GM18870 (cell line): Measurements from ENCODE around the gene MAD1L1.
"Not testable (repeated sequence)": the region's sequence is repeated elsewhere in the genome, so short reads cannot be mapped to it uniquely, and the experiment has no call there.

Source experiments
- ATAC-seq: cut with Tn5 transposase; IDR thresholded peaks from one replicate; pipeline ENCODE4 v1.9.1; 2021; ENCODE audit warnings: moderate library complexity; ENCODE audit not compliant: unreplicated experiment

Gene MAD1L1

DNA sequence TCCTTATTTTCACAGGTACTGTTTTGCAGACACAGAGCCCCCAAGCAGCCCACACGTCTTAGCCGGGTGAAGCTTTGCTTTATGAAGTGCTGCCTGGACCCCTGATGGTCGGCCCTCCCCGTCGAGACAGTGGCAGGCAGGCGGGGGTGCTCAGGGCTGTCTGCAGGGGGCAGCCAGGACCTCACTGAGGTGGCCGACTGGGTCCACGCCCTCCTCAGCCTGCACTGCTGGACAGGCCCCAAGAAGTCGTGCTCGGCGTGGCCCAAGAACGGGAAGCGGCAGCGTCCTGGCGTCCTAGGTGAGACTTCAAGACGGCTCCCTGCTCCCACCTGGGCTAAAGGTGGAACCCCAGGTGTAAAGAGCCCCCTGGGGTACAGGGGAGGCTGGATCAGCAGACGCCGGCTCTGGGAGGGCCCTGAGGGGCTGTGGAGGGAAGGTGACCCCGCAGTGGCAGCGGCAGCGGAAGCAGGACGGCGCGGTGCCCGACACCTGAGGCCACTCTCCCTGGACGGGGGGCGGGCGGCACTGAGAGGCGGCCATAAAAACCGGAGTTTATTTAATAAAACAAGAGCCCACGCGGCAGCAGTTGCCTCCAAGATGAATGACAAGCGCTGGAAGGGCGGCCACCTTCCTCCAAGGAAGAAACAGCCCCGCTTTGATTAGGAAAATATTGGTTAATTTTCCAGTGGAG lies 383.2 kb downstream of the MAD1L1 start:
- no peak for ATAC-seq

DNA sequence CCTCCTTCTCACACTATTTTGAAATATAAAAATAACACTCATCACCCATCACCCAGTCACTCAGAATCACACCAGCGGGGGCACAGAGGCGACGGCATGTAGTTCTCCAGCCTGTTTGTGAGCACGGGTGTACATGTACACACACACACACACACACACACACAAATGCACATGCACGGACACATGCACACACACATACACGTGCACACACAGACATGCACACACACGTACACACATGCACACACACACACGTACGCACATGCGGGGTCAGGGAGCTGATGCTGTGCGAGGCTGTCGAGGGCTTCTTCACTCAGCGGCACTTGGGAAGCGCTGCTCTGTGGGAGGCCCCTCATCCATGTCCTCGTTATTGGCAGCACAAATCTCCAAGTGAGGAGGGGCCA lies 383.8 kb downstream of the MAD1L1 start:
- no peak for ATAC-seq

DNA sequence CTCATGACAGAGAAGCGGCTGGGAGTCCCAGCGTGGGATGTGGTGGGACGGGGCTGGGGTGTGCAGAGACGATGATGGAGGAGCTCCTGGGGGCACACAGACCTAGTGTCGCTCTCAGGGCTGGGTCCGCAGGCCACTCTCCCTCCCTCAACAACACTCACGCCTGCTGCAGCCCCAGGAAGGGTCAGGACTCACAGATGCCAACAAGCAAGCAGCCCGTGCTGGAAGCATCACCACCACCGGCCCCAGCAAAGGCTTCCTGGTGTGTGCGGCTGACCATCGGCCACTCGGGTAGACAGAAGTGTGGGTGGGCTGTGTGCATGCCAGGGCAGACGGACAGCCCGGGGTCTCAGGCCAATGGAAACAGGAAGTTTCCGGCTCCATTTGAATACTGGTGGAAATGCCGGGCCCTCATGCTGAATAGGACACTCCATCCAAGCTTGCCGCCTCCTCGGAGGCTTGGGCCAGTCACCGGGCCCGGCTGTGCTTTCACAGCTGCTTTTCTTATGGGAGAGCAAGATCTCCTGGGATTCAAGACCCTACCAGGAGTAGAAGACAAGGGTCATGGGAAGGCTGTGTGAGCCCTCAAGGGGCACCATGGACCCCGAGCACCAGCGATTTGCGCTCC lies 384.6 kb downstream of the MAD1L1 start:
- no peak for ATAC-seq

DNA sequence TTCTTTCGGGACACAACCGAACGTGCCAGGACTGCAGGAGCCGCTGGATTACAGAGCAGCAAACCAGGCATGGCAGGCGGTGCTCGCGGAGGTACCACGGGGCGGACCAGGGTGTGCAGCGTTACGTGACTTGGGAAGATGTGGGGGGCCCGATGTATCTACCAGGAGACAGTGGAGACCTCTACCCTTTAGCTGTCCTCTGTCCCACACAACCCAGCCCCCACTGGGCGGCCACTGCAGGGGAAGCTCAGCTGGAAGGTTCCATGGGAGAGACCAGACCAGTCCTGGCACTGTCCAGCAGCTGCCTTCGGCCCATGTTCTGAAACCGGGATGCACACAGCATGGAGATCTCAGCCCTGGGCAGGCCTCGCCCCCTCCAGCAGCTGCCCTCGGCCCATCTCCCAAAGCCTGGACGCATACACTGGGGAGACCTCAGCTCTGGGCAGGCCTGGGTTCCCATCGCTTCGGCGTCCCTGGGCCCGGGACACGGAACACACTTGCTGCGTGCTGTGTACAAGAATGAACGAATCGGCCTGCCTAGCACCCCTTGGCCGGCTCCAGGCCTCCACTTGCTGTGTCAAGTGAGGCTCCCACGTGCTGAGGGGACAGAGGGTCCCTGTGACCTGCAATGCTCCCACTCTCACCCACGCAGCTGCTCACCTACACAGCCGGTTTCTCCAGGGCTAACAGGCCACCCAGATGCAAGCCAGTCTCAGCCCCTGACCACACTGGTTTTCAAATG lies 385.3 kb downstream of the MAD1L1 start:
- no peak for ATAC-seq

DNA sequence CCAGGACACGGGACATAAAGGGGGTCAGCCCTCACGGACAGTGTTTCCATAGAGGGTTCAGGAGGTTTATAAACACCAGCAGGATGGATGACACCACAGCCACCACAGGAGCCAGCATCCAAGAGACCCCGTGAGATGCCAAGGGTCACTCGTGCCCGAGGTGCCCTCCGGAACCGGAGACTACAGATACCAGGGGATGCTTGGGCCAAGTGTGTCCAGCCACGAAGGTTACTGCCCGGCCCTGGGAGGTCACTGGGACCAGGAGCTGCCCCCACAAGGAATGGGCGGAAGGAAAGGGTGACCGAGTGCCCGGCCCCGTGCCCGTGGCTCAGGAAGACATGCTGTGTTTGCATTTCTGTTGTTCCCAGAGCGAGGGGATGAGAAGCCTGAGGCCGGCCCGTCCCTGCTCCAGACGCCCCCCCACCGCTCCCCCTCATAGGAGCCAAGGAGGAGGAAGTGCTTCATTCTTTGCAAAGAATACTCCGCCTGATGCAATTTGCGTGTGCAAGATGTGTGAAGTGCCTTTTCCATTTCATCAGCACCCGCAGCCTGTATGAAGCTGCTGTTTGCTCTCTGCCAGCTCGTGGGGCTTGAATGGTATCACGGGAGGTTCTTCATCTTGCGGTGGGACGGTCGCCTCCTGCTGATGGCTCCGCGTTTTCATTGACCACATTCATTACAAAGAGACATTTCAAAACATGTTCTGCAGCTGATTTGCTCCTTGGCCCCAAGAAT lies 386.2 kb downstream of the MAD1L1 start:
- no peak for ATAC-seq

DNA sequence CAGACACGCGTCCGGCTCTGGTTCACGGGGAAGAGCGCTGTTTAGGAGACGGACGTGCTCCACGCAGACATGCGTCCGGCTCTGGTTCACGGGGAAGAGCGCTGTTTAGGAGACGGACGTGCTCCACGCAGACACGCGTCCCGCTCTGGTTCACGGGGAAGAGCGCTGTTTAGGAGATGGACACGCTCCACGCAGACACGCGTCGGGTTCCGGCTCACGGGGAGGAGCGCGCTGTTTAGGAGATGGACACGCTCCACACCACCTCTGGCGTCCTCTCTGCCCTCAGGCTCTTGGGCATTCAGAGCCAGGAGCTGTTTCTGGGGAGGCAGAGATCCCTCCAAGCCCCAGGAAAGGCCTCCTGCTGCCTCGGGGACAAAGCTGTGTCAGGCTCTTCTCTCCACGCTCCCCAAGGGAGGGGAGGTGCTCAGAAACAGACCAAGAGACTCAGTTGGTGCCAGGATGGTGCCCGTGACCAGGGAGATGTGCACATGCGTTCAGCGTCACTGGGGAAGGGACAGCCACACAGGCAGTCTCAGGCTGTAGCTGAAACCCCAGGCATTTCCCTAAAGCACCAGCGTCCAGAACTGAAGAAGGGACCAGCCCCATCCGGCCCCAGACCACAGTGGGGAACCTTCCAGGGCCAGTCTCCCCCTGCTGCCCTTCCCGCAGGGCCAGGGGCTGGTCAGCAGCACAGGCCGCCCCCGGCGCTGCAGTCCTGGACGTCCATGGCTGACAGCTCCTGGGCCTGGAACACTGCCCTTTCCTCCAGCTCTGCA lies 387.0 kb downstream of the MAD1L1 start:
- no peak for ATAC-seq

DNA sequence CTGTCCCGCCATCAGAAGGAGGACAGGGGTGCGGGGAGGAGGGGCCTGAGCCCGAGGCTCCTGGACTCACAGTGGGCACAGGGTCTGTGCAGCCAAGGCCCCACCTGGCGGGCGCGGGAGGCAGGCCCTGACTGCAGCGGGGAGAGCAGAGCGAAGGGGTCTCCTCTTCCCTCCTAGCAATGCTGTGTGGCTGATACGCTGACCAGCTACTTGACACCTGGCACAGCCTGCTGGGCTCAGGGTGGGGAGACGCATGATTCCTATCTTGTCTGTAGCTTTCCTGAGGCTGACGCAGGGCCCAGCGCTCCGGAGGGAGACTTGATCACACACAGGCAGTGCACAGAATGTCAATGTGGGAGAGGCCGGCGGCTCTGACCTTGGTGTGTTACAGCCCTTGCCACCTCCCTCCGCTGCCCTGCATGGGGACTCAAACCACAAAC lies 387.8 kb downstream of the MAD1L1 start:
- no peak for ATAC-seq

DNA sequence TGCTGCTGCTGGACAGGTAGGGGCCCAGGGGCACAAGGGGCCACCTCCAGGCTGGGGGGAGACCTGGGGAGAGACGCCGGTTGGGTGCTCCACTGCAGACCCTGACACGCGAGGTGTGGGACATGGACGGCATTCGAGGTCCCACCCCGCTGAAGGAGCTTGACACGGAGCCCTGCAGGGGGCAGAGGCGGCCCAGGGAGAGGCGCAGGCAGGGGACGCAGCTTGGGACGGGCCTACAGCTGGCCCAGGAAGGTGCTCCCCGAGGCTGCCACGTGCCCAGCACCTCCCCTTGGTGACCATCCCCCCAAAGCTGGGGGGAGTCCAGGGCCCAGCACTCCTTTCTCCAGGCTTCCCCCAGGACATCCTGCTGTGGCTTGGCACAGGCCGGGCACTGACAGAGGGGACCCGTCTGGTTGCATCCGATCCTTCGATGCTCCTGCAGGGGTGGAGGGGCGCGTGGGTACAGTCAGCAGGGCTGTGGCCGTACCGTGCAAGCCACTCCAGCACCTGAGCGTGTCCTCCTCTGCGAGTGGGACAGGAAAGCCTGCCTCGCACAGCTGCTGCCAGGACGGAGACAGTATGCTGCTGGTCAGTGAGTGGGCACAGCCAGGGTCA lies 388.3 kb downstream of the MAD1L1 start:
- no peak for ATAC-seq

DNA sequence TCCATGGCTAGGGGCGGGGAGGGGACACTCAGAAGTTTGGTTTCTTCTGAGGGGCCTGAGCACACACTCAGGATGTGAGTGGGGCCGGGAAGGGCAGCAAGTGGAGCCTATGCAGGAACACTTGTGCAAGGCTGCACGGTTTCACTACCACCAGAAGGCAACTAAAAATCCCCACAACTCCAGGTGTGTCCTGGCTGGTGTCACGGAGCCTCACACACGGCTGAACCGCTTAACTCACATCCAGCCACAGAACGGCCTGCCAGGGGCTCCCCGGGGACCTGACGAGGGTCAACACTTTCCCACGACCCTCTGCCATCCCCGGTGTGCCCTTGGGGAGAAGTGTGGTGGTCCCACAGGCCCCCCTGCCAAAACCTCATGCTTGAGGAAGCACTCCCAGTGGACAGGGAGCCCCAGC lies 388.8 kb downstream of the MAD1L1 start:
- ATAC-seq: no peak

DNA sequence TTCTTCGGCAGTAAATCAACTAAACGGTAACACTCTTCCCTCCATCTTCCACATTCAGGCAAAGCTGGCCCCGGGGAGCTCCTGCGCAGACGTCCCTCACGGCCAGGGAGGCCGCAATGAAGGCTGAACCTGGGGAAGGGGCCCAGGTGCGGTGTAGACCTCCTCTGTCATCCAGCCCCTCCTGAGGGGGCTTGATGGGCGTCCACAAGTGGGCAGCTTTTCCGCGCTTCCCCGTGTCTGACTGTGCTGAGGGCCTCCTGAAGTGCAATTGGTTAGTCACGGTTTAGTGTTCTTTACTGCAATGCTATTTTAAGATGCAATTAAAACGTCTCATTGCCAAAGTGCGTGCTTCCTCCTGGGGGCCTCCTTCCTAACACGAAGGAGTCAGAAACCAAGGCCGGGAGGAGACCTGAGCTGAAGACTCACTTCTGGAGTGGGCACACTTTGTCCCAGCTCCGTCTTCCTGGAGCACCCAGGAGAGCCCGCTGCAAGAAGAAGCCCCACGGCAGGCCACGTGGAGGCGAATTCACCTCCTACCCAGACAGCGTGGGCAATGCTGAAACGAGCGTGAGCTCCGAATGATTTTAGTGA lies 389.4 kb downstream of the MAD1L1 start:
- no peak for ATAC-seq

DNA sequence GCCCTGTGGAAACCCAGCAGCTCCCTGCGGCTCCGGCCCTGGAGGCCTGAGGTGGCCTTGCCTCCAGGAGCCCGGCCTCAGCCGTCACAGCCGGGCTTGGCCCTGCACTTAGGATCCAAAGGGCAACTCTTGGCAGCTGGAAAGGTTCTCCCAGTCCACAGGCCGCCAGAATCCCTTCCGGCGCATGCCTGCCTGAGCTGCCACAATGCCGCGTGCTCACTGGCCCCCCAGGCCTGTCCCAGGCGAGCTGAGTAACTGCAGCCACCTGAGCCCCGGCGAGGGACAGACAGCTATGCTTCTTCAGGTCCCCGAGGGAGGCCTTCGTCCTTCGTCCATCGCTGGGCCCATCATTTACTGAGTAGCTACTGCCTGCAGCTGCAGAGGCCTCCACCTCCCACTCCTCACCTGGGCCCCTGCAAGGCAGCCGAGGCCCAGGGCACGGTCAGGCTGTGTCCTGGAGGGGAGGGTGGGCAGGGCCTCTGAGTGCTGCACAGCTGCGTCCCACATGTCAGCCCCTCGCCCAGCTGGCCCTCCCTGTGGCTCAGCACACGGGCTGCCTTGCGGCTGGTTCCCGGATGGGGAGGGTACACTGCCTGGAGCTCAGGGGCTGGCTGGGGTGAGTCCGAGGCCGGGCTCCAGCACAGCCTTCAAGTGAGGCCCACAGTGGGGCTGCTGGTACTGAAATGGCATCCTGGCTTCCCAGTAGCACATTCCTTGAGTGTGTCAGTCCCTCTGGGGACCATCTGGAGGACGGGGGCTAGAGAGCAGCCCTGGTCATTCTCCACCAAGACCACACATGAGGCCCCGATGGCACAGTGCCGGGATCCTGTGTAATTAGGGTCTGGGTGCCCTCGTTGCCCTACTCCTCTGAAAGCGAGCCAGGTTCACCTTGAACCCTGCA lies 390.2 kb downstream of the MAD1L1 start:
- ATAC-seq: no peak

DNA sequence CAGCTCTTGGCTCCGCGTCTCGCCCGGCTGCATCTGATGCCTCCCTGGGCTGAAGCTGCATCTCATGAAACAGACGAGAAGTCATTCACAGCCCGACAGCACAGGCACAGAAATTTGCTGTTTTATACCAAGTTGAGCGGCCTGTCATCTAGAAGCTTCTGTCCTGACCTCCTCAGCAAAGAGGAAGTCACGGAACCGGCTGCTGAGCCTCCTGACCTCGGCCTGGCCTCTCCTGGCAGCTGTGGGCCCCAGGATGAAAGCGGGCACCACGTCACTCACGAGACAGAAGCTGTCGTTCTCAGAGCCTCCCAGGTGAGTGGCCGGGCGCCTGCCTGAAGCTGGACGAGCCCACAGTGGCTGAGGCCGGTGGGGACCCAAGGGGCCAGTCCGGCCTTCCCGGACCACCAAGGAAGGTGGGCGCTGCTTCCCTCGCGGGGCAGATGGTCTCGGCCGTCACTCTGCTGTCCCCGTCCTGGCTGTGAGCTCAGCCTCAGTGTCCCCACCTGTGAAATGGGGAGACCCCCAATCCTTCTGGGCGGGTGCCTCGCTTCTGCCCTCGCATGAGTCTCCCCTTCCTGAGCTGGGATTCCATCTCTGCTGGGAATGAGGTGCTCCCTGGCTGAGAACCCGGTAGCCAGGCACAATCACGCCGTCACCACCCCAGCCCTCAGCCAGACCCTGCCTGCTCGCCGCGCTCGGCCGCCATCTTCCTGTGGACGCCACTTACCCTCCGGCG lies 391.3 kb downstream of the MAD1L1 start:
- not testable (repeated sequence) for ATAC-seq

DNA sequence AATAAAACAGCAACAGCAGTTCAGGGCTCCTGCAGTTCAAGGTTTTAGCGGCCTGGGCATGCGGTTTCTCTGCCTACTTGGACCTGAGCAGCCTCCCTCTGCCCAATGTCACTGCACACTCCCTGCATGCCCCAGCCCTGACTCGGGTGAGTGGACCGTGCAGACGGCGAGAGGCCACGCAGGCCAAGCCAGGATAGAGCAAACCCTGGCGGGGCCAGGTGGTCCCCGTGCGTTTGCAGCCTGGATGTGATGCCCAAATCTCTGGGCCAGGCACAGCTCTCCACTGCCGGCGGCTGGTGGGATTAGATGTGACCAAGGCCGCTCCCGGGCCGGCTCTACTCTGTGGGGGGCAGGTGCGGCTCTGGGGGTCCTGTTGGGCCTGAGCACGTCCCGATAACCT lies 392.0 kb downstream of the MAD1L1 start:
- not testable (repeated sequence) for ATAC-seq

DNA sequence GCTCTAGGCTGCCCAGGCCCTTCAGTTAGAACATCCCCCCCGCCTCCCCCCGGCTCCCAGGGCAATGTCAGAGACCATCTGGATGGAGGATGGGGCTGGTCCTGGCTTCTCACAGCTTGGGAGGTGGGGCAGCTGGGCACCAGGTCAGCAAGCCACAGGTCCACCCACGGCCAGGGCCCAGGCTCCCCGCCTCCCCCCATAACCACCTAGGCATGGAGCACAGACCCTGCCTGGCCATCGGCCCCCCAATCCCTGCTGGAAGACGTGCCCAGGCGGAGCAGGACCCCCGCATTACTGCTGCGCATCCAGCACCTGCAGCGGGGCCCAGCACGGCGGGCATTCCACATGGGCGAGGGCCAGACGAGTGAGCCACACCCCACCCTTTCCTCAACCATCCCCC lies 393.0 kb downstream of the MAD1L1 start:
- no peak for ATAC-seq

DNA sequence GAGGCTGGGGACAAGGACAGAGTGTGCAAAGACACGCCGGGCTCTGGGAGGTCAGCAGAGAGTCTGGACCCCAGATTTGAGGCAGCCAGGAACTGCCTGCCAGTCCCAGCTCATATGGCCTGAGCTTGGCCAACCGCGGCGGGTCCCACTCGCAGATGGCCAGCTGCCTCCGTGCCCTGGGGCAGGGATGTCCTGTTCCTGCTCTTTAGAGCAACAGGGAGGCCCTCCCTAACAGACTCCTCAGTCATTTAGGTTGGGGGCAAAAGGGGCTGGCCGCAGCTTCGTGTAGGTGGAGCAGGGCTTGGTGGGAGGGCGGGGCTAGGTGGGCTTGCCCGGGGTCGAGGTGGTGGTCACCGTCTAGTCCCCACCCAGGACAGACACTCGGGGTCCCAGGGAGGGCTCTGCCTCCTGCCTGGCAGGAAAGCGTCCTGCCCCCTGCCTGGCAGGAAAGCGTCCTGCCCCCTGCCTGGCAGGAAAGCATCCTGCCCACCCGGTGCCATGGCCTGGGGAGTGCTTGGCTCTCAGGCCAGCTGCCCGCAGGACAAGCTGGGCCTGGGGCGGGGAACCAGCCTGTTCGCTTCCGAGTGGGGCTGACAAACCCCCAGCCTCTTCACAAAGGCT lies 393.7 kb downstream of the MAD1L1 start:
- ATAC-seq: not testable (repeated sequence)

DNA sequence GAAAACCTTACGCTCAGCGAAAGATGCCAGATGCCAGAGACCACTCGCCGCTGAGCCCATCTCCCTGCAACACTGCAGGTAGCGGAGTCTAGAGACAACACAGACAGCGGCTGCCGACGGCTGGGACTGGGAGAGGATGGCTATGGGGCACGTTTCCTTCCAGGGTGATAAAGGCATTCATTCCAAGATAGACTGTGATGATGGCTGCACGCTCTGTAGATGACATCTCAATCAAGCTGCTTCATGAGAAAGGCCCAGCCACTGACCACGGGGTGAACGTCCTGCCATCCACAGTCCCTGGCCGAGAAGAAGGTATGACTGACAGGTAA lies 394.2 kb downstream of the MAD1L1 start:
- ATAC-seq: not testable (repeated sequence)

DNA sequence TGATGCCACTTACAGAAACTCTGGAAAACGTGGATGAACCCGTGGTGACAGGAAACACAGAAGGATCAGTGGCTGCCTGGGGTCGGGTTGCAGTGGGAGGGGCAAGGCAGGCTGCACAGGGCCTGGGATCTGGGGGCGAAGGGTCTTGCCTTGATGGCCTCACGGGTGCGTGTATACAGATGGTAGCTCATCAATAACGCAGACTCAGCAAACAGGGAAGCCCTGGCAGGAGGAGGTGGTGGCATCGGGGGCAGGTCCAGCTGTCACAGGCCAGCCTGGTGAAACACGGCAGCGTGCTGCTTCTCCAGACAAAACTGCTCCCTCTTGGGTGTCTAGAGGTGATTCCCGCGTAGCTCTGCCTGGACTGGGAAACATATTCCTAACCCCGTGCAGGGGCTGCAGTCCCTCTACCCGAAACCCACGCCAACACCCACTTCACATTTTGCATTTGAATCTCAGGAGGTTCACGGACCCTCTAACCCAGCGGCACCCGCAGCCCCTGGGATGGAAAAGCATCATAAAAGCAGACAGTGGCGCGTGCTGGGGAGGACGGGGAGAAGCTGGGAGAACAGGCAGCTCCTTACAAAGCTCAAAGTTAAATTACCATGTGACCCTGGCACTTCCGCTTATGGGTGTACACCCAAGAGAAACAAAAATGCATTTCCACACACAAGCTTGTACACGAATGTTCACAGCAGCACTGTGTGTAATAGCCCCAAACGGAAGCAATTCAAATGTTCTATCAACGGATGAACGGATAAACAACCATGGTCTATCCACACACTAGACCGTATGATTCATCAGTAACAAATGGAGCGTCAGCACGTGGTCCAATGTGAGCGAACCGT lies 394.8 kb downstream of the MAD1L1 start:
- ATAC-seq: not testable (repeated sequence)
